ENCODE data around the gene PRKAG1. TPM values are rescaled to one million over a fixed set of nuclear protein-coding genes. Genes with fewer than 3 reads are reported as not detected.

PRKAG1 gene
- total and polyA plus RNA-seq, 7 experiments from 2014 or later, result 34.0 to 74.4 (median 49.6) TPM

GRCh38 chr12:48956279-48957140 is 62.1 kb downstream of the PRKAG1 start:
- Histone ChIP-seq H3K4me1 (ENCODE audit: control insufficient read depth in 2 of 2, insufficient read depth in 2 of 2, low read length in 2 of 2) (peaks cover 17 to 22% of the 10 kb centered on the region in 2 donors), H3K27ac (ENCODE audit: low read depth, low read length) (peak overlapping the region; percentile 80), H3K4me3 (ENCODE audit: low read length) (peak overlapping the region; percentile 86), H3K27me3 (ENCODE audit: control insufficient read depth in 2 of 2, insufficient read depth in 2 of 2, low read length in 2 of 2) (no peaks in the 10 kb centered on the region), H3K9me3 (ENCODE audit: control insufficient read depth in 2 of 3, low read length in 3 of 3) (no peaks in the 10 kb centered on the region), H3K36me3 (ENCODE audit: control insufficient read depth in 2 of 3, insufficient read depth in 3 of 3, low read length in 3 of 3) (peaks cover 0 to 11% (median 0%) of the 10 kb centered on the region in 3 experiments)
- H3K27me3 Mint-ChIP-seq, result peaks cover 0 to 24% (median 3%) of the 10 kb centered on the region in 5 donors
- peak overlapping the region; percentile 78 to 96 (median 83) for H3K27ac Mint-ChIP-seq
- DNase-seq, result peak in 1 of 9 donors; percentile 47
- ATAC-seq, result peak; percentile 31
- peak overlapping the region; percentile 90 to 99 (median 96) for H3K4me3 Mint-ChIP-seq
- intact Hi-C loops (cut with micrococcal nuclease), result loop anchor here (1.0 to 5.0 kb wide), 11 partner anchors 14 to 759 kb away; partner anchors contain the start of genes DDX23 (in 2 of the 2), FKBP11 (in 2 of the 2), WNT1 (in 2 of the 2) and PRKAG1 (in 1 of the 2)
- H3K36me3 Mint-ChIP-seq, result peaks cover 0 to 22% (median 10%) of the 10 kb centered on the region in 5 donors
- peaks cover 0 to 1% (median 0%) of the 10 kb centered on the region in 11 donors for H3K9me3 Mint-ChIP-seq
- peaks cover 27 to 62% (median 49%) of the 10 kb centered on the region in 7 donors for H3K4me1 Mint-ChIP-seq
- POLR2A ChIA-PET, result interaction anchor here (0.8 to 1.8 kb wide), 9 partner anchors 11 to 175 kb away, joined by 3 to 8 read pairs (median 5); partner anchors contain the start of genes DDX23, FKBP11, RND1 and WNT1
- CTCF ChIA-PET, result interaction anchor here (1.0 to 1.9 kb wide), 6 partner anchors 12 to 103 kb away, joined by 3 to 10 read pairs (median 4); partner anchors contain the start of gene WNT1

- intact Hi-C loops (cut with micrococcal nuclease), result loop anchor here in 1 of 2 donors (5.0 kb wide), 1 partner anchor 758 kb away; no protein-coding TSS in a partner anchor
- Mint-ChIP-seq H3K27ac (peak overlapping the region in 4 of 9 donors; percentile 43 to 85 (median 64)), H3K4me1 (peaks cover 31 to 62% (median 49%) of the 10 kb centered on the region in 7 donors), H3K27me3 (peaks cover 0 to 13% (median 0%) of the 10 kb centered on the region in 5 donors), H3K4me3 (peak overlapping the region in 7 of 10 donors; percentile 31 to 98 (median 95)), H3K9me3 (peaks cover 0 to 1% (median 0%) of the 10 kb centered on the region in 11 donors), H3K36me3 (peaks cover 0 to 22% (median 10%) of the 10 kb centered on the region in 5 donors)
- peaks cover 17 to 22% of the 10 kb centered on the region in 2 donors for H3K4me1 ChIP-seq (ENCODE audit: control insufficient read depth in 2 of 2, insufficient read depth in 2 of 2, low read length in 2 of 2)
- no peaks in the 10 kb centered on the region for H3K27me3 ChIP-seq (ENCODE audit: control insufficient read depth in 2 of 2, insufficient read depth in 2 of 2, low read length in 2 of 2)
- DNase-seq (no peak), ATAC-seq (no peak)
- H3K9me3 ChIP-seq (ENCODE audit: control insufficient read depth in 2 of 3, low read length in 3 of 3), result no peaks in the 10 kb centered on the region
- ChIA-PET CTCF (interaction anchor here (0.7 kb wide), 1 partner anchor 26 kb away, joined by 3 read pairs; no protein-coding TSS in a partner anchor), POLR2A (interaction anchor here (1.8 kb wide), 1 partner anchor 9 kb away, joined by 4 read pairs; no protein-coding TSS in a partner anchor)
- no peak overlapping the region for H3K4me3 ChIP-seq (ENCODE audit: low read length)
- peaks cover 0 to 11% (median 0%) of the 10 kb centered on the region in 3 experiments for H3K36me3 ChIP-seq (ENCODE audit: control insufficient read depth in 2 of 3, insufficient read depth in 3 of 3, low read length in 3 of 3)
- no peak overlapping the region for H3K27ac ChIP-seq (ENCODE audit: low read depth, low read length)
These were observed 63.6 kb downstream of the PRKAG1 start for GRCh38 chr12:48954841-48955501.

GRCh38 chr12:48954061-48954460 is 64.5 kb downstream of the PRKAG1 start:
- peaks cover 17 to 22% of the 10 kb centered on the region in 2 donors for H3K4me1 ChIP-seq (ENCODE audit: control insufficient read depth in 2 of 2, insufficient read depth in 2 of 2, low read length in 2 of 2)
- no peak overlapping the region for H3K4me3 ChIP-seq (ENCODE audit: low read length)
- ChIA-PET POLR2A (interaction anchor here (1.8 kb wide), 1 partner anchor 10 kb away, joined by 4 read pairs; no protein-coding TSS in a partner anchor), CTCF (interaction anchor here (0.8 kb wide), 1 partner anchor 176 kb away, joined by 3 read pairs; no protein-coding TSS in a partner anchor)
- no peak overlapping the region for H3K27ac ChIP-seq (ENCODE audit: low read depth, low read length)
- Mint-ChIP-seq H3K27ac (peak overlapping the region in 1 of 9 donors; percentile 29), H3K9me3 (peaks cover 0 to 1% (median 0%) of the 10 kb centered on the region in 11 donors), H3K4me1 (peaks cover 33 to 66% (median 49%) of the 10 kb centered on the region in 7 donors), H3K27me3 (peaks cover 0 to 8% (median 0%) of the 10 kb centered on the region in 5 donors), H3K36me3 (peaks cover 0 to 26% (median 10%) of the 10 kb centered on the region in 5 donors), H3K4me3 (no peak overlapping the region)
- no peaks in the 10 kb centered on the region for H3K27me3 ChIP-seq (ENCODE audit: control insufficient read depth in 2 of 2, insufficient read depth in 2 of 2, low read length in 2 of 2)
- DNase-seq (no peak), ATAC-seq (no peak)
- peaks cover 0 to 14% (median 0%) of the 10 kb centered on the region in 3 experiments for H3K36me3 ChIP-seq (ENCODE audit: control insufficient read depth in 2 of 3, insufficient read depth in 3 of 3, low read length in 3 of 3)
- no peaks in the 10 kb centered on the region for H3K9me3 ChIP-seq (ENCODE audit: control insufficient read depth in 2 of 3, low read length in 3 of 3)
- intact Hi-C loops (cut with micrococcal nuclease), result no loop called here

GRCh38 chr12:48952691-48953090 is 65.9 kb downstream of the PRKAG1 start:
- intact Hi-C loops (cut with micrococcal nuclease), result no loop called here
- H3K36me3 Mint-ChIP-seq, result peaks cover 0 to 32% (median 15%) of the 10 kb centered on the region in 5 donors
- H3K27me3 Mint-ChIP-seq, result peaks cover 0 to under 1% (median 0%) of the 10 kb centered on the region in 5 donors
- DNase-seq, result no peak
- peaks cover 0 to 18% (median 0%) of the 10 kb centered on the region in 3 experiments for H3K36me3 ChIP-seq (ENCODE audit: control insufficient read depth in 2 of 3, insufficient read depth in 3 of 3, low read length in 3 of 3)
- ChIA-PET POLR2A (interaction anchor here (0.6 to 0.7 kb wide), 2 partner anchors 15 to 27 kb away, joined by 3 to 4 read pairs; no protein-coding TSS in a partner anchor), CTCF (interaction anchor here (1.0 to 1.2 kb wide), 4 partner anchors 35 to 100 kb away, joined by 3 to 6 read pairs (median 4); no protein-coding TSS in a partner anchor)
- H3K9me3 ChIP-seq (ENCODE audit: control insufficient read depth in 2 of 3, low read length in 3 of 3), result no peaks in the 10 kb centered on the region
- H3K4me1 ChIP-seq (ENCODE audit: control insufficient read depth in 2 of 2, insufficient read depth in 2 of 2, low read length in 2 of 2), result peaks cover 13 to 19% of the 10 kb centered on the region in 2 donors
- H3K4me1 Mint-ChIP-seq, result peaks cover 33 to 65% (median 53%) of the 10 kb centered on the region in 7 donors
- no peak for ATAC-seq
- no peak overlapping the region for H3K4me3 ChIP-seq (ENCODE audit: low read length)
- H3K4me3 Mint-ChIP-seq, result no peak overlapping the region
- peaks cover 0 to 1% (median 0%) of the 10 kb centered on the region in 11 donors for H3K9me3 Mint-ChIP-seq
- H3K27ac ChIP-seq (ENCODE audit: low read depth, low read length), result no peak overlapping the region
- peak overlapping the region in 1 of 9 donors; percentile 14 for H3K27ac Mint-ChIP-seq
- no peaks in the 10 kb centered on the region for H3K27me3 ChIP-seq (ENCODE audit: control insufficient read depth in 2 of 2, insufficient read depth in 2 of 2, low read length in 2 of 2)

Other genes with a start within 250 kb of the PRKAG1 start
- under 1 TPM in 3 of 5 experiments, not detected in 2; 0.07 to 0.22 (median 0.08) TPM for gene ADCY6, start 229.7 kb downstream of the PRKAG1 start, total RNA-seq
- gene ADCY6, start 229.7 kb downstream of the PRKAG1 start, polyA plus RNA-seq, result not detected
- 10 to 100 TPM in 1 of 5 experiments, 1 to 10 TPM in 4; 2.2 to 14.7 (median 5.5) TPM for gene CACNB3, start 200.3 kb downstream of the PRKAG1 start, total RNA-seq
- 1 to 10 TPM in 1 of 2 donors, under 1 TPM in 1; 0.89 to 1.5 TPM for gene CACNB3, start 200.3 kb downstream of the PRKAG1 start, polyA plus RNA-seq
- 100 to 1,000 TPM in 3 of 5 experiments, 10 to 100 TPM in 2; 84.0 to 160 (median 127) TPM for gene DDX23, start 166.6 kb downstream of the PRKAG1 start, total RNA-seq
- gene DDX23, start 166.6 kb downstream of the PRKAG1 start, polyA plus RNA-seq, result 10 to 100 TPM; 32.8 to 65.6 TPM
- gene RND1, start 152.9 kb downstream of the PRKAG1 start, total RNA-seq, result 10 to 100 TPM in 1 of 5 experiments, 1 to 10 TPM in 4; 1.1 to 13.5 (median 2.3) TPM
- under 1 TPM; 0.17 to 0.94 TPM for gene RND1, start 152.9 kb downstream of the PRKAG1 start, polyA plus RNA-seq
- 10 to 100 TPM; 40.3 to 55.7 (median 48.5) TPM for gene FKBP11, start 93.3 kb downstream of the PRKAG1 start, total RNA-seq
- 10 to 100 TPM; 74.2 to 83.7 TPM for gene FKBP11, start 93.3 kb downstream of the PRKAG1 start, polyA plus RNA-seq
- 100 to 1,000 TPM in 1 of 5 experiments, 10 to 100 TPM in 4; 48.7 to 137 (median 56.1) TPM for gene ARF3, start 61.3 kb downstream of the PRKAG1 start, total RNA-seq
- gene ARF3, start 61.3 kb downstream of the PRKAG1 start, polyA plus RNA-seq, result 10 to 100 TPM; 15.9 to 21.9 TPM
- 10 to 100 TPM in 1 of 5 experiments, 1 to 10 TPM in 4; 1.8 to 10.7 (median 7.5) TPM for gene WNT10B, start 47.0 kb downstream of the PRKAG1 start, total RNA-seq
- under 1 TPM; 0.07 to 0.15 TPM for gene WNT10B, start 47.0 kb downstream of the PRKAG1 start, polyA plus RNA-seq
- gene WNT1, start 40.5 kb downstream of the PRKAG1 start, total RNA-seq, result 1 to 10 TPM in 1 of 5 experiments, under 1 TPM in 3, not detected in 1; 0.30 to 1.5 (median 0.49) TPM
- under 1 TPM in 1 of 2 donors, not detected in 1; 0.24 TPM for gene WNT1, start 40.5 kb downstream of the PRKAG1 start, polyA plus RNA-seq
- gene DDN, start 19.4 kb downstream of the PRKAG1 start, total RNA-seq, result under 1 TPM in 3 of 5 experiments, not detected in 2; 0.19 to 0.71 (median 0.27) TPM
- not detected for gene DDN, start 19.4 kb downstream of the PRKAG1 start, polyA plus RNA-seq
- gene KMT2D, start 42.0 kb upstream of the PRKAG1 start, total RNA-seq, result 100 to 1,000 TPM; 129 to 167 (median 151) TPM
- gene KMT2D, start 42.0 kb upstream of the PRKAG1 start, polyA plus RNA-seq, result 10 to 100 TPM in 1 of 2 donors, 1 to 10 TPM in 1; 6.6 to 26.4 TPM
- 1 to 10 TPM; 1.8 to 9.4 (median 3.3) TPM for gene RHEBL1, start 51.2 kb upstream of the PRKAG1 start, total RNA-seq
- gene RHEBL1, start 51.2 kb upstream of the PRKAG1 start, polyA plus RNA-seq, result 1 to 10 TPM; 1.8 to 3.8 TPM
- gene DHH, start 76.0 kb upstream of the PRKAG1 start, total RNA-seq, result under 1 TPM; 0.24 to 0.91 (median 0.76) TPM
- not detected for gene DHH, start 76.0 kb upstream of the PRKAG1 start, polyA plus RNA-seq
- gene LMBR1L, start 92.1 kb upstream of the PRKAG1 start, total RNA-seq, result 100 to 1,000 TPM in 4 of 5 experiments, 10 to 100 TPM in 1; 67.4 to 328 (median 263) TPM
- 10 to 100 TPM; 40.7 to 58.6 TPM for gene LMBR1L, start 92.1 kb upstream of the PRKAG1 start, polyA plus RNA-seq
- 1,000 to 10,000 TPM in 1 of 5 experiments, 100 to 1,000 TPM in 4; 124 to 1,463 (median 279) TPM for gene TUBA1B, start 112.6 kb upstream of the PRKAG1 start, total RNA-seq
- 100 to 1,000 TPM; 473 to 648 TPM for gene TUBA1B, start 112.6 kb upstream of the PRKAG1 start, polyA plus RNA-seq
- 100 to 1,000 TPM in 2 of 5 experiments, 10 to 100 TPM in 3; 61.8 to 492 (median 98.8) TPM for gene TUBA1A, start 170.3 kb upstream of the PRKAG1 start, total RNA-seq
- 100 to 1,000 TPM; 176 to 178 TPM for gene TUBA1A, start 170.3 kb upstream of the PRKAG1 start, polyA plus RNA-seq
- 100 to 1,000 TPM in 1 of 5 experiments, 10 to 100 TPM in 4; 17.9 to 195 (median 24.1) TPM for gene TUBA1C, start 246.3 kb upstream of the PRKAG1 start, total RNA-seq
- gene TUBA1C, start 246.3 kb upstream of the PRKAG1 start, polyA plus RNA-seq, result 10 to 100 TPM; 21.5 to 23.1 TPM